GM21367 (cell line): ENCODE data around the gene ADGRF3.
"Not testable (repeated sequence)": the region's sequence is repeated elsewhere in the genome, so short reads cannot be mapped to it uniquely, and the experiment has no call there.

Experiments used
- ATAC-seq: cut with Tn5 transposase; IDR thresholded peaks from one replicate; pipeline ENCODE4 v1.9.1; 2021; ENCODE audit not compliant: unreplicated experiment

The ADGRF3 gene

DNA sequence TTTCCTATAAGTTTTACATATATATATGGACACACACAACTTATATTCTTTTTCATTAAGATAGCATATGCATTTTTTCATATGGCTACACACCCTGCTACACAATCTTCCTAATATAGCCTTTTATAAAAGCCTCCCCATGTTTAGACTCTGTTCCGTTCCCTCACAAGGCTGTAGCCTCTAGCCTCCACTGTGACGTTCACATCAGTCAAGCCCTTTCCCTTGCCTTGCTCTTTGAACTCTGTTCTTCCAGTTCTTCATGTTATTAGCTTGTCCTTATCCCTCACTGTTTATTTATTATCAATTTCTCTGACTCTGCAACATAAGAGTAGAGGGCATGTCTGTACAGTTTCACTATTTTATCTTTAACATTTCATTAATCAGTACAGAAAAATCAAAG, 63.0 kb downstream of the ADGRF3 start:
- ATAC-seq: no peak

DNA sequence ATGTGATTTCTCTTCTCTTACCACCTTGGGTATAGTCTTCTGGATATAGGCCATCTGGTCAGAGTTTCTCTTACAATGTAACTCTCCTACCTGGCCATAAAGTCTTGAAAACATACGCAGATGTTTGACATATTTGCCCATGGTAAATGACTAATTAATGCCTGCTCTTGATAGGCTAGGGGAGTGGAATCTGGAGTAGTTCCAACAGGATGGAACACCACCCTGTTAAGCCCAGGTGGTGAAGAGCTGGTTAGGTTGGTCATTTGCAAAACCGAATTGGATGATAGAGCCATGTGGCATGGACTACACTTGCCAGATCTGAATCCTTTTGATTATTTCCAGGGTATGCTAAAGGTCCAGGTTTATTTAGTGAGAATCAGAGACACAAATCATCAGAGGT, 65.4 kb downstream of the ADGRF3 start:
- ATAC-seq: no peak

GRCh38 chr2:26279886-26280285, 66.7 kb downstream of the ADGRF3 start:
- no peak for ATAC-seq

- no peak for ATAC-seq
These were observed 69.9 kb downstream of the ADGRF3 start for GRCh38 chr2:26276484-26277227.

DNA sequence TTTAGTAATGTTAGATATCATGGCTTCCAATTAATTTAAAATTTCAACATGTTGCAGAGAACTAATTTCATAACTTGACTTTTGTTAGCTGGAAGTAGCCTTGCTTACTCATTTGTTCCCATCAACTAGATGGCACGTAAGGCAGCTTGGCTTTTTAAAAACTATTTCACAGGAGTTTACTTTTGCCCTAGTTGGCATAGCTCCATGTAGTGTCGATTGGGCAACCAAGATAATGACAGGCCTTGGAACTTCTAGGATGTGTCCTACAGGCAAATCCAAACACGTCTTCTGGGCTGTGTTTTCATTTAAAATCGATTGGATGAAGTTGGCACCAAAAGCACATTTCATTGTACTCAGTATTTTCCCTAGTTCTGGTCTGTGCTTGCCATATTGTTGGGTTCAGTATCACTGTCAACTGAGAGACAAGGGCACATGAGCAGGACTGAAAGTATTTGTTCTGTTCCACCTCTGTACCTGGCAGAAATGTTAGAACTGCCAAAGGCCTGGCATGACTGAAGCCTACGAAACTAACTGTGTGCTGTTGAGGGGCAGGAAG, 72.5 kb downstream of the ADGRF3 start:
- no peak for ATAC-seq

DNA sequence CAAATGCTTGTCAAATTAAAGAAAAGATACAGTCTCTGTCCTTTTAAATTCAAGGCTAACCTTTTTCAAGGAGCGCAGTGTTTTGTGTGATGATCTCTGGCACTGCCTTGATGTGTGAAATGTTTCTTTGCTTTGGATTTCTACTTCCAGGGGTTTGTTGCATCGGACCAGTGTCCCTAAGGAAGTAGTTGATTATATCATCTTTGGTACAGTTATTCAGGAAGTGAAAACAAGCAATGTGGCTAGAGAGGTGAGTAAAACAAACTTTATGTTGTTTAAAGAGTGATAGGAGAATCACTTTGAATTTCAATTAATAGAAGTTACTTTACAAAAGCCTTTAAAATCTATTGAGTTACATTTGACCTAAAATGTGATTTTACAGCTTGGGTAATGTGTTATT, 73.1 kb downstream of the ADGRF3 start:
- no peak for ATAC-seq

DNA sequence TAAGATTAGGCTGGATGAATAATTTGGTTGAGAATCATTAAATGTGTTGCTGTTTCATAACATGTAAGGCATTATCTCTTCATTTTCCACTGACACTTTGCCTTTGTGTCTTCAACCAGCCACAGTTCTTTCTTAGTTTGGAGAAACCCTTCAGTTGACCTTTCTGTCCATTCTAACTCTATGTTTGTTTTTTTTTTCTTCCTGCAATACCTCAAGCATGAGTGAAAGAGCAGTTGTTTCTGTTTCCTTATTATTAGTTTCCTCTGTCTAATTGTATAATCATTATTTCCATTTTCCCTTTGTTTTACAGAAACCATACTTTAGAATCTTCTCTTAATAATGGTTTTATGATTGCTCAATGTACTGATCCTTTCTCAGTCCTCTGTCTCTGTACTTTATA, 76.2 kb downstream of the ADGRF3 start:
- ATAC-seq: no peak

GRCh38 chr2:26269571-26270158, 76.9 kb downstream of the ADGRF3 start:
- ATAC-seq: no peak

DNA sequence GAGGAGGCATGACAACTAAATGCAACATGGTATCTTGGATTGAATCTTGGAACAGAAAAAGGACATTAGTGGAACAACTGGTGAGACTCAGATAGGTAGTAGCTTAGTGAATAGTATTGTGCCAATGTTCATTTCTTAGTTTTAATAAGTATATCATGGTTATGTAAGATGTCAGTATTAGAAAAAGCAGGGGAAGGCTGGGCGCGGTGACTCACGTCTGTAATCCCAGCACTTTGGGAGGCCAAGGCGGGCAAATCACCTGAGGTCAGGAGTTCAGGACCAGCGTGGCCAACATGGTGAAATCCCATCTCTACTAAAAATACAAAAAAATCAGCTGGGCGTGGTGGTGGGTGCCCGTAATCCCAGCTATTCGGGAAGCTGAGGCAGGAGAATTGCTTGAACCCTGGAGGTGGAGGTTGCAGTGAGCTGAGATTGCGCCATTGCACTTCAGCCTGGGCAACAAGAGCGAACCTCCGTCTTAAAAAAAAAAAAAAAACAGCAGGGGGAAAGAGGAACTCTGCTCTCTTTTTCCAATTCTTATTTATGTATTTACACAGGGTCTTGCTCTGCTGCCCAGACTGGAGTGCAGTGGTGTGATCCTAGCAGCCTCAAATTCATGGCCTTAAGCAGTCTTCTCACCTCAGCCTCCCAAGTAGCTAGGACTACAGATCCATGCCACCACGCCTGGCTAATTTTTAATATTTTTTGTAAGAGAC, 77.8 kb downstream of the ADGRF3 start:
- not testable (repeated sequence) for ATAC-seq

- no peak for ATAC-seq
These were observed 78.4 kb downstream of the ADGRF3 start for GRCh38 chr2:26268213-26268612.

- ATAC-seq: not testable (repeated sequence)
These were observed 87.8 kb downstream of the ADGRF3 start for GRCh38 chr2:26258836-26259235.
